HFFc6 (cell line): ENCODE measurements around the gene ZNF778. TPM values are rescaled to one million over a fixed set of nuclear protein-coding genes. Genes with fewer than 3 reads are reported as not detected.
A peak's percentile ranks its signal among the peaks of the same experiment; 100 is the strongest.

Source experiments
- DNase-seq: peaks from one replicate; pipeline ENCODE4 v3.0.0-alpha.2; 2018
- H3K27ac Mint-ChIP-seq: 2 replicates; pipeline ENCODE4 v1.8.0; 2020; ENCODE audit warnings: mild to moderate bottlenecking, mixed read lengths
- H3K27me3 Mint-ChIP-seq: 2 replicates; pipeline ENCODE4 v1.8.0; 2021; ENCODE audit warnings: mild to moderate bottlenecking, moderate library complexity, mixed read lengths; ENCODE audit not compliant: insufficient read depth
- H3K36me3 Mint-ChIP-seq: 2 replicates; pipeline ENCODE4 v1.8.0; 2021; ENCODE audit warnings: low read depth, mixed read lengths
- H3K4me1 Mint-ChIP-seq: 2 replicates; pipeline ENCODE4 v1.8.0; 2020; ENCODE audit warnings: low read depth, mixed read lengths
- H3K4me3 Mint-ChIP-seq: 2 replicates; pipeline ENCODE4 v1.8.0; 2020; ENCODE audit warnings: mild to moderate bottlenecking, moderate library complexity, mixed read lengths
- H3K9me3 Mint-ChIP-seq: 2 replicates; pipeline ENCODE4 v1.8.0; 2020; ENCODE audit warnings: mild to moderate bottlenecking, mixed read lengths
- CTCF ChIP-seq: fragments of 200-600 bp; sonication (generic); IDR thresholded peaks from 2 replicates; pipeline ENCODE4 v1.5.0; 2021; ENCODE audit warnings: antibody characterized with exemption, mild to moderate bottlenecking
- total RNA-seq, 6 experiments: library from RNA; stranded (reverse); fragmentation: NEBNext Ultra II Directional; extraction: Animal tissue kit (Norgen Biotek cat#: 25700); gene quantifications; 2 replicates in 1 of 6; 3 replicates in 5 of 6; pipeline ENCODE4 v1.2.3, GENCODE V29; 2021

ZNF778 gene
- total RNA-seq, 6 experiments from 2014 or later, result 6.8 to 8.1 (median 7.5) TPM

DNA sequence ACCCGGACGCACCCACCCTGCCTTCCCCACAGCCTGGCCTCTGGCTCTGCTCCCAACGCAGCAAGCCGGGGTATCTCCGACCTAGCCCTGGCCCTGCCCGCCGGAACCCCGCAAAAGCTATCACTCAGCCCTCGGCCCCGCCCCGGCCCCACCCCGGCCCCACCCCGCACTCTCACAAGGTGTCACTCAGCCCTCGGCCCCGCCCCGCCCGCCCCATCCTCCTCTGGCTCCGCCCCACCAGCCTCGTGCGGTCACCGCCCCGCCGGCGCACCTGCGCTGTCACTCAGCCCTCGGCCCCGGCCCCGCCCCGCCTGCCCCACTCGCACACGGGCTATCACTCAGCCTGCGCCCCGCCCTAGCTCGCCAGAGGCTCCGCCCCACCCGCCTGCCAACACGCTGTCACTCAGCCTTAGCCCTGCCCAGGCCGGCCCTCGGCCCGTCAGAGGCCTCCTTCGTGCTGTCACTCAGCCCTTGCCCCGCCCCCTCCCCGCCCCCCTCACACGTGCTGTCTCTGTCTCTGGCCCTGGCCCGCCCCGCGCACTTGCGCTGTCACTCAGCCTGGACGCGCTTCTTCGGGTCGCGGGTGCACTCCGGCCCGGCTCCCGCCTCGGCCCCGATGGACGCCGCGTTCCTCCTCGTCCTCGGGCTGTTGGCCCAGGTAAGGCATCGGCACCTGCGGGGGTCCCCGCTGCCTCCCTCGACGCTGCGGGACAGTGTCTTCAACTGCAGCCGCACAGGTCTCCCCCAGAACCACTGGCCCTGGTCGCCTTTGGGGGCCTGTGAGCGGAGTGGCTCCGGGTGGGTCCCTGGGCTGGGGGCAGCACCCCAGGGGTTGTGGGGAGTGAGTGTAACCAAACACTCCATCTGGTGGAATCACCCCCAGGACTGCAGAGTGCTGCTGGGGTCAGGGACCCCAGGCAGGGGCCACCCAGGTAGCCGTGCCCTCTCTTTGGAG is 46.0 kb upstream of the ZNF778 start, which contains the start of gene CDH15:
Gene CDH15 (plus strand): TSS at position 533 of the 955 bp plus-strand sequence. CDS start 84 bp downstream, at position 617.
- peak; percentile 55 for DNase-seq
- no peaks in the 10 kb centered on the region; the same call in 1 of the 2 replicates for H3K27me3 Mint-ChIP-seq
- no peaks in the 10 kb centered on the region for H3K36me3 Mint-ChIP-seq
- H3K27ac Mint-ChIP-seq, result no peak within 1 kb of the TSS
- no peaks in the 10 kb centered on the region for H3K9me3 Mint-ChIP-seq
- TF ChIP-seq CTCF, result no peak
- peak within 1 kb of the TSS; percentile 35; the same call in 1 of the 2 replicates for H3K4me3 Mint-ChIP-seq
- peaks cover 5% of the 10 kb centered on the region for H3K4me1 Mint-ChIP-seq

GRCh38 chr16:89172171-89172527 is 45.4 kb upstream of the ZNF778 start:
- H3K36me3 Mint-ChIP-seq, result no peaks in the 10 kb centered on the region
- DNase-seq, result no peak
- no peak for TF ChIP-seq CTCF
- peaks cover 5% of the 10 kb centered on the region for H3K4me1 Mint-ChIP-seq
- no peak overlapping the region for H3K4me3 Mint-ChIP-seq
- H3K27me3 Mint-ChIP-seq, result no peaks in the 10 kb centered on the region; the same call in 1 of the 2 replicates
- no peak overlapping the region for H3K27ac Mint-ChIP-seq
- no peaks in the 10 kb centered on the region for H3K9me3 Mint-ChIP-seq

DNA sequence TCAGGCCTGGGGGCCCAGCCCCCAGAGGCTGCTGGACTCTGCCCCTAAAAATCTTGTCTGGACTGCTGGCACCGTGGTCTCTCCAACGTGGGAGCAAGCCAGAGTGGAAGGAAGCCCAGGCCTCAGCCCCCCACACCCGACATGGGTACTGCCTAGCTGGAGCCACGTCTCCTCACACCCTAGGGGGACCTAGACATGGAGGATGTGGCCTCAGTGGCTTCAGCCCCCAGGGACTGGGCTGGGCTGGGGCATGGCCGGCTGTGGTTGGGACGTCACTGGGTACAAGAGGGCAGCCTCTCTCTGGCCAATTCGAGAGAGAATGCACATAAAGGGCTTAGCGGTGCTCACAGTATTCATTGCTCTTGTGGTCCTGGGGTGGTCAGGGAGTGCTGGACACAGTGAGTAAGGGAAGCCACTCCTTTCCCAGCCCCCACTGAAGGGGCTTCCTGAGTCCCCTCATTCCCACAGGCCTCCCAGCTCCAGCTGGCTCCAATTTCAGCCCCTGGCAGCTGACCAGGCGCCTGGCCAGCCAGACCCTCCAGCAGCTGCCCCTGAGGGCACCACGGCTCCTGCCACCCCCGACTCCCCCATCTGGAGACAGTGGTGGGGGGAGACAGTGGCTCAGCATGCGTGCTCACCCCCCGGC is 44.9 kb upstream of the ZNF778 start:
- no peak for TF ChIP-seq CTCF

DNA sequence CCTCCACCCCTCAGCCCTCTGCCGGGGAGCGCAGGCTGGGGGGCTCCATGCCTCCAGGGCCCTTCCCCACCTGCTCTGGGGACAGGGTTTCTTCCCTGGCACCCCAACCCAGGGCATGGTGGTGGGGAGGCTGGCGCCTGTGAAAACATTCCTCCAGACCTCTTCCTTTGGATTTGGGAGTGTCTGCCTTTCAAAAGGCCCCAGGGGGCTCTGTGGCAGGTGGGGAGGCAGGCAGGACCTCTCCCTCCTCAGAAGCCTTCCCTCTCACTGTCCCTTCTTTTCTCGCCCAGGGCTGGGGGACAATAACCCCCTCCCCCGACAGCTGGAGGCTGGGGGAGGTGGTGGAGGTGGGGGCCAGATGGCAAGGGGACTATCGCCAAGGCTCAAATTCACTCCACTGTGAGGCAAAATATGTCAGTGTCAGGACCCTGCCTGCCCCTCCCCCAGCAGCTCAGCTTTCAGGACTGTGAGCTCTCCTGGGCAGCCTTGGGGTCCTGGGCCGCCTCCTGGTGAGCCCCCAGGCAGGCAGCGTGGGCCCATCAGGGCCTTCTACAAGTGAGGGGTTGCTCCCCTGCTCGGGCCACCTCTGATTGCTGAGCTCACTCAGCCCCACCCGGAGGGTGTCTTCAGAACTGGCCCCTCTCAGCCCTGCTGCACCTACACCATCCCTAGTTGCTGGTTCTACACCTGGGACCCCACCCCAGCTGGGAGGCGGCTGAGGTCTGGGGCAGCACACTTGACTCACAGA is 44.2 kb upstream of the ZNF778 start:
- Mint-ChIP-seq H3K27ac (no peak overlapping the region), H3K4me1 (peaks cover 5% of the 10 kb centered on the region), H3K9me3 (no peaks in the 10 kb centered on the region), H3K36me3 (no peaks in the 10 kb centered on the region), H3K4me3 (no peak overlapping the region), H3K27me3 (no peaks in the 10 kb centered on the region; the same call in 1 of the 2 replicates)
- TF ChIP-seq CTCF, result no peak
- DNase-seq, result no peak

More for the DNA sequence above, 44.9 kb upstream of the ZNF778 start:
- H3K27ac Mint-ChIP-seq, result no peak overlapping the region
- H3K36me3 Mint-ChIP-seq, result no peaks in the 10 kb centered on the region
- no peaks in the 10 kb centered on the region for H3K9me3 Mint-ChIP-seq
- no peaks in the 10 kb centered on the region; the same call in 1 of the 2 replicates for H3K27me3 Mint-ChIP-seq
- DNase-seq, result no peak
- H3K4me1 Mint-ChIP-seq, result peaks cover 5% of the 10 kb centered on the region
- H3K4me3 Mint-ChIP-seq, result no peak overlapping the region
